NOMO-1 (cell line): ENCODE measurements around the gene MYH15.
"Not testable (repeated sequence)": the region's sequence is repeated elsewhere in the genome, so short reads cannot be mapped to it uniquely, and the experiment has no call there.

Source experiments
- DNase-seq, 2 experiments: peaks; one replicate each; lab custom pipeline; 2025; ENCODE audit not compliant: unreplicated experiment in 2 of 2; lab: John Stamatoyannopoulos, UW

The MYH15 gene

DNA sequence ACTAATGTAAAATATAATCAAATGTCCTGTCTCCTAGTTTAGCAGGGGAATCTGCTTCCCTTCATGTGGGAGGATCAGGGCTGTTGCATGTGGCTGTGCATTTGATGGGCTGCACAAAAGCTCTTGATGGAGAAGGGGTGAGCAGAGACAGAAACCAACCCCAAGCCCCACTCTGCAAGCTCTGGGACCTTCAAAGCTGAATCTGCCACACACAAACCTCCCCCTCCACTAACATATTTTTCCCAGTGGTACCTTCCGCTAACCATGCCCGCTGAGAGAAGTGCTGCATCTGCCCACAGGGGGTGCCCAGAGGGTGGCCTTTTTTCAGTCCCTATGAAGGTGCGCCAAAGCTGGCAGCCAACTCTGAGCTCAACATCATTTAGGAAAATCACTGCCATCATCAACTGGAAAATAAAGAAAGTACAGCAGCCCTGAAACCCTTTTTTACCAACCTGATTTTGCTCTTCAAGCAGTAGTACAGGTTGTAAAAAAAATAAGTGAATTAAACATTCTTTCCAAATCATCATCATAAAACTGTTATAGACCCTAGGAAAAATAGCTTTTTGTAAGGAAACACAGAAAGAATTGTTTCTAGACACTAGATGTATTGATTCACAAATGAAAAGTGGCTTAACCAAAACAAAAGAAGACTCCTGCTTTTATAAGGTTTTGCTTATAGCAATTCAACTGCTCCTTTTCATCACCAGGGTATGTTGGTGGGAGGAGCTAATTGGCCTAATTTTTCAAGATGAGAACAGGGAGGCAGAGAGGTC, 117.1 kb downstream of the MYH15 start:
- no peak for DNase-seq

DNA sequence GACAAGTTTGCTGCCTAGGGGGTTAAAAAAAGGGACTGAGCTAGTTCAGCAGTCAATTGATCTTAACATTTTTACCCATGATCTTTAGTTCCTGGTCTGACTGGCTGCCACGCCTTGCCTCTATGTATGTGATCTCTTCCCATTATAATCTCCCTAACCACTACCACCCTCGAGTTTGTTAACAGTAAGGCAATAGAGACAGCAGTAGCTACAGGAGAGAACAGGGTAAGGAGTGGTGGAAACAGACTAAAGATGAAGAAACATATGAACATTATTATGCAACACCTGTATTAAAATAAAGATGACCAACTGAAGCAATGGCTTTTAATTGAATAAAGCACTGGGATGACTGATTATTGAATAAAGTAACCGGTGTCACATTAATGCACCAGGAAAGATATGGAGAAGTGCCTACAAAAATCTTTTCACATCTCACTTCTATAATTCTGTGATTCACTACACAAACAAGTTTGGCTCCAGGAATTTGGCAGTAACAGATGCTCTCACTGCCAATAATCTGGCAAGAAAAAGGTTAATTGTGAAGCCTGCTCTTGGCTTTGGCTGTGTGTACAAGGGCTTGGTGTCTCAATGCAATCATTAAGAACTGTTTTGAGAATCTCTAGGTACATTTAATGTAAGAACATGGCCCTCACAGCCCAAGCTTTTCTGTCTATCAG, 118.3 kb downstream of the MYH15 start:
- peak in 1 of 2 experiments; percentile 12 for DNase-seq

DNA sequence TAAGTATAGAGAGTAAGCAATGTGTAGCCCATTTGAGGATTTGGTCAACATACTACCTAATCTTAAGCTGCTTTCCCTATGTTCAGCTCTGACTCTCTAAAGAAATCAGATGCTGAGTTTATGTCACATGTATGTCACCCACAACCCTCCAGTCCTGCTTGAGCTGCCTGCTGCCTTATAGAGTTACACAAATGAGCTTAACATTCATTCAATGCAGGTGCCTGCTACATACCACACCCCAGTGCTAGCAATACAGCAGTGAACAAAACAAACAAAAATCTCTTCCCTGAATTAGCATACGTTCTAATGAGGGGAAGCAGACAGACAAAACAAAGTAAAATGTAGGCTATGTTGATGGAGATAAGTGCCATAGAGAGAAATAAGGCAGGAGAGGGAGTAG, 121.0 kb downstream of the MYH15 start:
- no peak for DNase-seq

DNA sequence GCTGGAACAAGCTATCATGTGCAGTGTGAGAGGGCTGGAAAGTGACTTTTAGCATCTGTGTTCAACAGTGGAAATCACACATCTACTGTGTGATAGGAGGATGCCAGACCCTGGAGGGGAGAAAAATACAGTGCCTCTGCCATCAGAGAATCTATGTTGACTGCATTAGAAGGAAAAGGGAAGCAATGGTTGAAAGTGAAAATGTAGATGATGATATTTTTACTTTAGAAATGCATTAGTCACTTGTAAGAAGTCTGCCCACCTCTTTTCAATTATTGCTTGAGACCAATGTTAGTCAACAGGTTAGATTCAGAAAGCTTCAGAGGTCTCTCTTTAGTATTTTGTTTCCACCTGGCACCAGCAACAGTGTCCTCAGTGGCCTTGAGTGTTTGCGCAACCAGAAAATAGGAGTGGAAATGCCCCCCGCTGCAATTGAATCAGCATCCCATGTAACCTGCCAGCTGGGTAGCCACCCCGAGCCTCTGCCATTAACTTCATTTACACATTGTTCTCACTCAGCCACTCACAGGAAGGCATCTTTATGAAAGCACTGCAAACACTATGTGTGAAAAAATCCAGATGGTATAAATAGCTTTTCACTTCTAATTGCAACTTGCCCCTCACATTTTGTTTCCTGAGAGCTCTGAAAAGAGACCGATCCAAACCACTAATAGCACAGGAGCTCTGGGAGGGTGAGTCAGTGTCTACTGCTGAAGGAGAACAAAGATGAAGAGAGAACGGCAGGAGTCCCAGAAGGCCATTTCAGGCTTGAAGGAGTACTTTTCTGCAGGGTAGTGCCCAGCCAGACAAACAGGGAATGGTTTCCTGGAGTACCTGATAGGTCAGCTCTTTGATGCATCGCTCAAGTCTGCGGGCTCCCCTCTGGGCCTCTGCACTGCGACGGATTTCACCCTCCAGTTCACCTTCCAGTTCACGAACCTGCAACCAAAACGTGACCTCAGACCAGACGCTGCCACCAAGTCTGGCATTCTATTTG, 122.0 kb downstream of the MYH15 start:
- peak in 1 of 2 experiments; percentile 79 for DNase-seq

DNA sequence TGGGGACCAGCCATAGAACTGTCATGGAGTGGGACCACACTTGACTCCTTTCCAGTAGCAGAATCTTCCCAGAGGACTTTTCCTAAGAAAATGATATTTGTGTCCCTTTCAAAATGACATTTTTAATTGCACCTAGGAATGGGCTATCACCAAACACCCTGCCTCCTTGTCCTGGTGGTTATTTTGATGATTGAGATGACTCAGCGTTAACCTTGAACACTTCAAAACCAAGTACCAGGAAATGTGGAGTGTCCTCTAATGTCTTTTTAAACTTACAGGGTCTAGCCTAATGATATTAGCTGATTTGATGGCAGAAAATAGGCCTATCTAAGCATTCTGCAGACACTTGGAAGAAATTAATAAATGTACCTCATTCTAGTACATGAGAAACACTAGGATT, 123.3 kb downstream of the MYH15 start:
- no peak for DNase-seq

DNA sequence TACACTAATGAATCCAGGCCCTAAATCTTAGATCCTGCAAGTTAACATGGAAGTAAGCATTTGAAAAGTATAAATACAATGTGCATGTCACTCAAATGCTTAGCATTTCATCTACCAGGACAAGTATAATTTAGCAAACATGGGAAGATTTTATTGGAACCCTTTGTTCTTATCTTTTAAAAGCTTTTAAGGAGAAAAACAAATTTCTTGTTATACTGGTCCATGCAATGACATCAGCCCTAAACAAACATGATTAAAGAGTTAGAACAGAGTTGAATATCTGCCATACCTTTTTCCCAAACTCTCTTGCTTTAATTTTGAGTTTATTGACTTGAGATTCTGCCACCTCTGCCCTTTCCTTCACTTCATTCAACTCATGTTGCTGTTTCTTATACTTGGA, 127.1 kb downstream of the MYH15 start:
- no peak for DNase-seq

DNA sequence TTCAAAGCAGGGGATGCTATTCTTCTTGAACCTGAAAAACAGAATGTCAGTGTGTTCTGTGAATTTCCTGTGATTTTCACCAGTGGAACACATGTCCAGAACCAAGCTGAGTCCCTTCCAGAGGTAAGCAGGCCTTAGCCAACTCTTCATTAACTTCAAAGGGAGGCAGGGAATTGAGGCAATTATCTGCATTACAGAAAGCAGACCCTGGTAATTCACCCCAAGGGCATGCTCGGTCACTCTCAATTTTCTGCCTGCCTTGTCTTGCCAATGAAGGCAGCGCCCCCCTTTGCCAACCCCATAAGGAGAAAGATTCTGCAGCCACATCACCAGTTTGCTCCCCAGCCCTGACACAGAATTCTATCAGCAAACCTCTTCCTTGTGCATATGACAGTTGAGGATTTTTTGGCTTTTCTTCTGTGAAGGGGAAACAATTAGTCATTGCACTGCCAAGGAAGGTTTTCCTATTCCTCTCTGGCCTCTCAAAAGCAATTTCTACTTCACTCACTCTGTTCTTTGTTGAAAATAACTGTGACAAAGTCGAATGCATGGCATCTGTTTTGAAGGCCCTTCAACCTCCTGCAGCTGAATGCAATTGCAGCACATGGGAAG, 128.8 kb downstream of the MYH15 start:
- DNase-seq, result no peak

DNA sequence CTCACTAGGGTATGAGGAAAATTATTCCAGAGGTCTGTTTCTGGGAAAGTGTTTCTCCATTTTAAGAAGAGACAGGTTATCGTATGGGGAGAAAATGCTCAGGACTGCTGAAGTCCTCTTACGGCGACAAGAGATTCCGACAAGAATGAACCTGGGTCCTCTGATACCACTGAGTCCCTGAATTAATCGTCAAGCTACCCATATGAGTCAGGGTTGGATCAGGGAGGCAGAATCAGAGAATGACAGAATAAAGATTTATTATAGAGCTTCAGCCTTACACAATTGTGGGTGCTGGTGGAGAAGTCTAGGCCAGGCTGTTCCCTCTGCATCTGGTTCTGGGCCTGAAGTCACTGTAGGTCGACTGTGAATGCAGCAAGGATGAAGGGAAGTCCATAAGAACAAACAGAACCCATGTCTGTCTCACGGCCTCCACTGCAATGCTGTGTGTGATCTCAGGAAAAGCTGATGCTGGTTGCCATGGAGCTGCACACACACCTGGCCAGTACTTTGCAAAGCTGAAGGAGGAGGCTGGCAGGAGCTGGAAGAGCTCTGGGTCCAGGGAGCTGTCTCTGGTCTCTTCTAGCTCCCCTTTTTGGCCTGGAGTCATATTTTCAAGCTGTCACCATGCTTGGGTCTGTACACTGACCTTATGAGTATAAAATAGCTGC, 130.1 kb downstream of the MYH15 start:
- no peak for DNase-seq

DNA sequence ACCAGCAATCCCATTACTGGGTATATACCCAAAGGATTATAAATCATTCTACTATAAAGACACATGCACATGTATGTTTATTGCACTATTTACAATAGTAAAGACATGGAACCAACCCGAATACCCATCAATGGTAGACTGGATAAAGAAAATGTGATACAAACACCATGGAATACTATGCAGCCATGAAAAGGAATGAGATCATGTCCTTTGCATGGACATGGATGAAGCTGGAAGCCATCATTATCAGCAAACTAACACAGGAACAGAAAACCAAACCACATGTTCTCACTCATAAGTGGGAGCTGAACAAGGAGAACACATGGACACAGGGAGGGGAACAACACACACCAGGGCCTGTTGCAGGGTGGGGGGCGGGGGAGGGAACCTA, 131.4 kb downstream of the MYH15 start:
- not testable (repeated sequence) for DNase-seq

DNA sequence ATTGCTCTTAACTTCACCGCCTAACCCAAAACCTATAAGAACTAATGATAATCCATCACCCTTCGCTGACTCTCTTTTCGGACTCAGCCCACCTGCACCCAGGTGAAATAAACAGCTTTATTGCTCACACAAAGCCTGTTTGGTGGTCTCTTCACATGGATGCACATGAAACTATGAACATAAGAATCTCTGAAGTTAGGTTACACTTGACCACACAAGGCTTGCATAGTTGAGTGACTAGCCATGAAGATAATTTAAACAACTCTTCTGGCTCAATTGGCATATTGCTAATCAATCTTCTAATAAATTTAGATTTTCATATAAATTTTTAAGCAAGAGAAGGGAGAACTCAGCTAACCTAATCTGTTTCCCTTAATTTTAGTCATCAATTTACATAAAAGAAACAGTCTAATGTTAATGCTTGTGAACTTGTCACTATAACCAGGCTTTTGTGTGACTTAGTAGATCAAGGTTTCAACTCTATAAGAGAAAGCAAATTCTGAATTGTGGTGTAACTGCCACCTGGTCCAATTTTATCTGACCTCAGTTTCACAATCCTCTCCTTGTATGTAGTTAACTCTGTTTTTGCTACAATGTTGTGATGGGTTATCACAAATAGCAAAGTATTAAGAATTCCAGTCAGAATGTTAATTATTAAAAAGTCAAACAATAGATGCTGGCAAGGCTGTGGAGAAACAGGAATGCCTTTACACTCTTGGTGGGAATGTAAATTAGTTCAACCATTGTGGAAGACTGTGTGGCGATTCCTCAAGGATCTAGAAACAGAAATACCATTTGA, 132.0 kb downstream of the MYH15 start:
- no peak for DNase-seq

DNA sequence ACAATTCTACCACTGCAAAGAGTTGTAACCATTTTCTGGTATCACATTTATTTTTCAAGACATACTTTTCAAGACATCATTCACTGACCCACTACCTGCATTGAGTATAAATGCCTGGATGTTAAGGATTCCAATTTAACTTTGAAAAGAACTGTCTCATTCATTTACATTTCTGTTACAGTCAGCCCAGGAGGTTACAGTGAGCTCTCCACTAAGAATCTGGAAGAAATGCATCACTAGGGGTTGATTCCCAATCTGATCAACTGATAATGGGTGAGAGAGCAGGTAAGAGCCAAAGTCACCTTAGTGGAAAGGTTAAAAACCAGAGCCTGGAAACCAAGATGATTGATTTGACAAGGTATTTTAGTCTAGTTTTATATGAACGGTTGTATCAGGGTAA, 133.0 kb downstream of the MYH15 start:
- no peak for DNase-seq

DNA sequence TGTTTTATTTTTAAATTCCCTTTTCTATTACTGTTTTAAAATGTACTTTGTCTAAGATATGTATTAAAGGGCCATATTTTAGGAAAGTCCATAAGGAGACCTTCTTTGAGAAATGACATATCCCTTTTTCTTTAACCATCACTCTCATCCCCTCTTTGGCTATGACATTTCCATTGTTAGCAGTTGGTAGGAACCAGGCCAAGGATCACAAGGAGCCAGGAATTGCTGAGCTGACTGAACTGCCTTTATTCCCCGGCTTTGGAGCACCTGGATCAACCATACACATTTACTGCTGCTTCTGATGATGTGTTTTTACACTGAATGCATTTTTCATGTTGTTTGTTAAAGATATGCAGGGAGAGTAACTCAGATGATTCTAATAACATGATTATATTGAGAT, 134.4 kb downstream of the MYH15 start:
- no peak for DNase-seq

DNA sequence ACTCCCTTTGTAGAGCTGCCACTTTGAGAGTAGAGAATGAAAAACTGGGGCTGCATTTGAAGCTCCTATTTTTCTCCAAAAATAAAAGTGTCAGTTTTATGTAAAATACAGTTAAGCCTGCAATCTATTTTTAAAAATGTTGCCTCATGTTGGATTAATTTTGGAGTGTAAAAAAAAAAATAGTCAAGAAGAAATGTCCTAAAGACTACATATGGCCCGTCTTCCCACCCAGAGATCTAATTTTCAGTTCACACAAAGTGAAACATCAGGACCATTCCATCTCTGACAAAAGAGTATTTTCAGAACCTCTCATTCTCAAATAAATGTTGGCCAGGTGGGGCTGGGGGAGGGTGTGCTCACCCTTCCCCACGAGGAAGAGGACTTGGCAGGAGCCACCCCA, 151.4 kb downstream of the MYH15 start:
- no peak for DNase-seq

DNA sequence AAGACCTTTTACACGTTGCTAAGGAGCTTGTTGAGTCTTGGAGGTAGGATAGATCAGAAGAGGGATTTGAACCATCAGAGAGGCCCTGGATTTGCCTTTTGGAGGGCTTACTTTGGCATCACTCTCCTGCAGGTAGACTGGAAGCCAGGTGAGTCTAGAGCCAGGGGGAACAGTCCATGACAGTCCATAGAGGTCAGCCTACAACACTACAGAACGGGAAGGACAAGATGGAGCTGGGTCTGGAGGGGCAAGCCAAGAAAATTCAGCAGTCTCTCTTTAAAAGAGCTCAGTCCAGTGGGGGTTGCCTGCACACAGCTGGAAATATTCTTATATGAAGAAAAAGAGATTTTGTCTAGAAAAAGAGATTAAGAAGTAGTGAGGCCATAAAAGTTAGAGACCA, 153.4 kb downstream of the MYH15 start:
- no peak for DNase-seq

DNA sequence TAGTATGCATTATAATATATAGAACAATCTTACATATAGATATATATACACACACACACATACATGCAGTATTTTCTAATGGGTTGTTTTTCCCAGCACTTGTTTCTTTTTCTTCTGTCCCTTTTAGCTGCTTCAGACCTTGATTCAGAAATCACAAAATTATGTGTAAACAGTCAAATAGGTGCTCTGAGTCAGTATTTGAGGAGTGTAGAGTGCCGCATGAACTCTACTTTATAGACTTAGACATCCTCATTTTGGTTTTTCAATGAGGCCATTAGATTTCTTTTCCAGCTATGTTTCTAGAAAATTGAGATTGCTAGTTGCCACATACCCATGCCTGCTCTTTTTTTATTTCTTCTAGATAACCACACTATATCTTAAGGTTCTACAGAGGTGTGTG, 155.8 kb downstream of the MYH15 start:
- DNase-seq, result no peak

DNA sequence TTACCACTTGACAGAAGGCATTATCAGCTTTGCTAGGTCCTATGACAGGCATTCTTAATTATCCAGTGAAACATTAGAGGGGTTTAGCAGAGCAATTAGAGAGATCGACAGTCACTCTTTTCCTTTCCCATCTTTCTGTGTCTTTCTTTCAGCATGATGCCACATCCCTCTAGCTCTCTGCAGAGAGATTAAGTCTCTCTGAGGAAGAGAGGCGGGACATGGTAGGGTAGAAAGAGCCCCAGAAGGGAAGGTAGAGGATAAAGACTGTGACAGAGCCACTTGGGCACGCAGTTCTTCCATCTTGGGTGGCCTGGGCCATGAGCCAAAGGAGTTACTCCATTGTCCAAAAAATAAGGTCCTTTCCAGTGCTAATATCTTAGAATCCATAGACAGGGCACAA, 158.2 kb downstream of the MYH15 start:
- no peak for DNase-seq

DNA sequence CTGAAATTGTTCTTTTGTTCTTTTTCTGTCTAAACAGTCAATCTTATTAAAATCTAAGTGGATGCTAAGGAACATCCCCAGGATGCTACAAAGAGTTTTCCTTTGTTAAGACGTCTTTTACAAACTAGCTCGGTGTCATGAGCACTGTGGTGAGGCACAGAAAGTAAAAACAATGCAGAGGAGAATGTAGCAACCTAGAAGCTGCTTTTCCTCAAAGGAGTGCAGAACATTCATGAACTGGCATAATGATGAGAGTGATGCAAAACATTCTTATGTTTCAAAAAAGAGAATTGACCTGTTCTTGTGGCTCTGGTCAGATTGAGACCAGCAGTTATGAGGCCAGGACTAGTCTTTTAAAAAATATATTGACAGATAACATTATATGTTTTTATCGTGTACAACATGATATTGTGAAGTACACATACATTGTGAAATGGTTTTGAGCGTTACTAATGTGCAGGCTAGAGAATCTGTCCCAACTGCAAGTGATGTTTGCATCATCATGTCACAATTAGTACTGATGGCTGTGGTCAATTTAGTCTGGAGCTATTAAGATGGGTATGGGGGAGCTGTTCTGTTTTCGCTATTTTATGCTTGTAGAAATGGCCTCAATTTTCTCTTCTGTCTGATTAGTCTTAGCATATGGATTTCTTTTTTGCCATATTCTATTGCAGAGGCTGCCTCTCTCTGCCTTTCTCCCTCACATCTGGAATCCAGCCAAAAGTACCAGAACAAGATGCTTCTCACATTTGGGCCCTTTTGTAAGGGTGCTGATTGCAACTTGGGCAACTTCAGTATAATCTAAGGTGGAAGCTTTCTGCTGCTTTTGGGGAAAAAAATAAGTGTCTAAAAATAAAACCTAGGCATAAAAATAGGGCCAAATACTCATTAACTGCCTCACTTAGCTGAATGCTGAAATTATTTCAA, 163.8 kb downstream of the MYH15 start:
- DNase-seq, result peak; percentile 78 to 94

DNA sequence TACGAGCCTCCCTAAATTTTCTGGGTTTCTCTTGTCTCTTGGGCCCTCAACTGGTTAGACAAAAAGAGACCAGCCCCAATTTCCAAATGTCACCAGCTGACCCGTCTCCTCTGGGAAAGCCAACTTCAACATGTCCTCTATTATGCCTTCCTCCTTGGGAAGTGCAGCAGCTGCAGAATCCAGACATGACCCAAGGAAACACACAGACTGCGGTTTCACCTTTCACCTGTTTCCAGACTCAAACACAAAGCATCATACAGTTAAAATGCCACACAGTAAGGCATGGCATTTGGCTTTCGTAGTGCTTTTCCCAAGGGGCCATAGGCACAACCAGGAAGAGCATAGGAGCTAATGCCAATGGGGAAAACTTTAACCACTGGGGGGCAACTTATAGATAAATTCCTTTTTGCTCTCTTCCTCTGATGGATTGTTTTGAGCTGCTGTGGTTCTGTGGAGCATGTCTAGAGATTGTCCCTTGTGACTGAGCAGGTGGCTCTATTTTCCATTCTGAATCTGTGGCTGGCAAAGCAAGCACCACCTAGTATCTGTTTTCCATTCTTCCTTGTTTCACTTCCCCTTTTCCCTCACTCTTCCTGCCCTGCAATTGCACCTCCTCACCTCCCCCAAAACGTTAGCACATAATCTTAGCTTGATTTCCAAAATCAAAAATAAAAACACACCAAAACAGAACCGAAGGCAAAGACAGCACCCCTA, 164.7 kb downstream of the MYH15 start:
- peak; percentile 41 to 42 for DNase-seq
